Frontal cortex (tissue), 4 donors: Measurements from ENCODE around the gene MYEF2. TPM values are rescaled to one million over a fixed set of nuclear protein-coding genes. Genes with fewer than 3 reads are reported as not detected.

Experiments
- DNase-seq, 2 donors: peaks; one replicate each; pipeline ENCODE4 v3.0.0; 2012; ENCODE audit warnings: low spot score in 2 of 2
- FAIRE-seq: peaks from 2 replicates; lab custom pipeline; 2012; peaks lifted over from hg19 to GRCh38; lab: Jason Lieb, UNC
- total RNA-seq: library from RNA; depleted of rRNA; stranded (reverse); fragments of >200 nt; gene quantifications from one replicate; pipeline ENCODE4 v1.2.3, GENCODE V29; 2014
- donor health status: control.
- donor health status: control.
- donor health status: control.

The MYEF2 gene
- total RNA-seq, 1 donor from 2014 or later = 117 TPM

GRCh38 chr15:48090666-48091065, 87.4 kb downstream of the MYEF2 start:
- FAIRE-seq (no peak), DNase-seq (no peak)

- no peak for DNase-seq
- FAIRE-seq = no peak
These were observed 88.0 kb downstream of the MYEF2 start for GRCh38 chr15:48090115-48090514.

DNA sequence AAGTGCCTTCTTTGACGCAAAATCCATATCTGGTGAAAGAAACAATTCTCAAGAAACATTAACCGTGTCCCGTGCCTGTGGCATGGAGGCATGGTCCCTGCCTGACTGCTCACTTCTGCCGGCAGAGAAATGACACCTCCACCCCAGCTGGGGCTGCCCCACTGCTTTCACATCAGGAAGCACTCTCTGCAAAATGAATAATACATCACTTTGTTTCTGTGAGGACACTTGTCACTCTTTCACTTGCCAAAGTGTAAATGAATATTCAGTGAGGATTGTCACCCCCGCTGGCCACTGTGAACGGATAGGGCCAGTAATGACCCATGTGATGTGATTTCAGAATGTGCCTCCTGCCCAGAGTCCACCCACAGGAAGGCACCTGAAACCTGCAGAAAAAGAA, 88.4 kb downstream of the MYEF2 start:
- DNase-seq (no peak), FAIRE-seq (no peak)

DNA sequence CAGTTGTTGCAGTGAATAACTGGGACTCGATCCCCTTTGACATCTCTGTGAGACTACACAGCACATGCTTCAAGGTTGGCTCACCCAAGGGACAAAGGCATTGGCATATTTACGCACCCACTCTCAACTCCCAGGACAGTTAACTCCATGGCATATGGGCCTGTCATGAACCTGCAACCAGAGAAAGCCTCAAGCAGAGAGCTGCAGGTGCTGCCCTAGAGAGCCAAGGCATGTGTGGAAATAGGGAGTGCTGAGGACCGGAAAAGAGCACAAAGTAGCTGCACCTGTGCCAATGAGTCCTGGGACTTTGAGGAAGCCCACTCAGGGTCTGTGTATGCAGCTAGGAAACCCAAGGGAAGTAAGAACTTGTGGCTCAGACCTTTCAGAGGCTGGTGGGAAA, 90.3 kb downstream of the MYEF2 start:
- DNase-seq (no peak), FAIRE-seq (no peak)

DNA sequence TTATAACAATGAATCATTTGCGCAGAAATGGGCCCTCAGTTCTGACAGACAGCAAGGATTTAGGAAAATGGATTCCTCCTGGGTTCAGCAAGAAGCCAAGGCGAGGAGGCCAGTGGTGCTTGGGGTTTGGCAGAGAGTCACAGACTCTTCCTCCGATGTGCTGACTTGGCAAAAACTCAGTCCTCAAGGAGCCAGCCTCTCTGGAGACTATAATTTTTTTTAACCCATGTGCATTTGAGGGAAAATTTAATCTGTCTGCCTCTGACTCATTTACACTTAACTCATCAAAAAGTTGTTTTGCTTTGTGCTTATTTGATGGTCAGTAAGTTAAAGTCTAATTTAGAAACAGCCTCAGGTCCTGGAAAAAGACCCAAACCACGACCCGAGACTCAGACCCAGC, 91.5 kb downstream of the MYEF2 start:
- DNase-seq = no peak
- no peak for FAIRE-seq

GRCh38 chr15:48086133-48086532, 92.0 kb downstream of the MYEF2 start:
- FAIRE-seq = no peak
- DNase-seq = no peak

DNA sequence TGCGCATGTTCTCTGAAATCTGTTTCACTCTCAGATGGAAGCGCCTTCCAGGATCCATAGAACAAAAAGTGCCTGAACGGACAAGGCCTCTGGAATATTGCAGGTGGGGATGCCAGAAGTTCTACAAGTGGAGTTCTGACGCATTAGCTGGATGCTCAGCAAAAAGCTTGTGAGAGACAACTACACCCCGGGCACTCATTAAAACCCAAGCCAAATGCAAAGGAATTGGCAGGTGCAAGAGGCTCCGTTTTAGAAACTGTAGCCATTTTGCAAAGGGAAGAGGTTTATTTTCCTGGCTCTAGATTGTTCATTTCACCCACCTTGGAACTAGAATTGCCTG, 92.5 kb downstream of the MYEF2 start:
- no peak for FAIRE-seq

DNA sequence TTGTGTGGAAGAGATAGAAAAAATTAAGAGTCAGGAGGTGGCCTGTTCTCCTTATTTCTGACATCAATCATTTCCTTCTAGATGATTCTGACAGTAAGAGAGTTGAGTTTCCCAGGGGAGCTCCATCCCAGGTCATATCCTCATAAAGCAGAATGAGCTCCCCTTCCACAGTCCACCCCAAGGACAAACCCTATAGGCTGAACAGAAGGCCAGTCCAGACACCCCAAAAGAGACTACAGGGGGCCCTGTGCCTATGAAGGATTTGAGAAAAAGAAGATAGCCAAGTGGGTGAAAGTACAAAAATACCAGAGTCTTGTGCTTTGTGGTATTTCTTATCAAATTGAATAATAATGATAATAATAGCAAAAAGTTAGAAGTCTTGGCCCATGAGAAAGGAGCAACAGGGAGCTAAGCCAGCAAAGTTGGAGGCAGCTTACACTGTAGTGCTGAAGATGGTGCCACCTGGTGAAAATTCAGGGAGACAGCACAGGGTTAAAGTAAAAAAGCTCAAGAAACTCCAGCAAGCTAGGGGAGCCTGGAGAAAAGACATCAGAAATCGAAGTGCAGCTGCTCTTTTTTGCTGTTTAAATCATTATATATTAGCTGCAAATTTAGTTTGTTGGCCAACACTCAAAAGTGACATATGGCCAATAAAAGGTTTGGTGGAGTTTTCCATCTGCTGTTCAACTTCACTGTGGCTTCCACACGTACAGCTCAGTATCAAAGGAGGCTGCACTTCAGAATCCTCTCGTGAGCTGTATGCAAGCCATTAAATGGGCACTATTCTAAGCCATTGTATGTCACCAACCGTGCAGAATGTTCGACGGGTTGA, 93.1 kb downstream of the MYEF2 start:
- no peak for FAIRE-seq

More for the DNA sequence above, 92.5 kb downstream of the MYEF2 start:
- no peak for DNase-seq

More for the DNA sequence above, 93.1 kb downstream of the MYEF2 start:
- DNase-seq = no peak

Other genes starting within 250 kb of the MYEF2 start
- 0.41 TPM for gene SLC24A5, start 57.3 kb downstream of the MYEF2 start, total RNA-seq
- 0.82 TPM for gene CTXN2, start 13.4 kb upstream of the MYEF2 start, total RNA-seq
- gene SLC12A1, start 28.0 kb upstream of the MYEF2 start, total RNA-seq = 1.6 TPM
- 62.8 TPM for gene DUT, start 153.1 kb upstream of the MYEF2 start, total RNA-seq